NOMO-1 (cell line): ENCODE data around the gene SCGB3A1.

ENCODE experiments used
- DNase-seq, 2 experiments: peaks; one replicate each; lab custom pipeline; 2025; ENCODE audit not compliant: unreplicated experiment in 2 of 2; lab: John Stamatoyannopoulos, UW

SCGB3A1 gene

GRCh38 chr5:180625791-180626660 lies 34.7 kb upstream of the SCGB3A1 start:
- DNase-seq, result no peak

GRCh38 chr5:180625125-180625790 lies 34.0 kb upstream of the SCGB3A1 start:
- DNase-seq, result no peak

GRCh38 chr5:180624587-180624986 lies 33.3 kb upstream of the SCGB3A1 start:
- no peak for DNase-seq

- DNase-seq, result no peak
Measured at GRCh38 chr5:180623844-180624243, 32.5 kb upstream of the SCGB3A1 start.

GRCh38 chr5:180623411-180623834 lies 32.1 kb upstream of the SCGB3A1 start:
- no peak for DNase-seq

GRCh38 chr5:180622910-180623309 lies 31.6 kb upstream of the SCGB3A1 start:
- DNase-seq, result no peak

GRCh38 chr5:180621311-180621710 lies 30.0 kb upstream of the SCGB3A1 start:
- DNase-seq, result no peak

- DNase-seq, result no peak
Measured at GRCh38 chr5:180620014-180620413, 28.7 kb upstream of the SCGB3A1 start.

GRCh38 chr5:180619563-180619915 lies 28.2 kb upstream of the SCGB3A1 start:
- DNase-seq, result no peak

GRCh38 chr5:180618829-180619562 lies 27.7 kb upstream of the SCGB3A1 start:
- no peak for DNase-seq

- DNase-seq, result no peak
Measured at GRCh38 chr5:180618487-180618828, 27.2 kb upstream of the SCGB3A1 start.

GRCh38 chr5:180613814-180614188 lies 22.5 kb upstream of the SCGB3A1 start:
- no peak for DNase-seq

- DNase-seq, result no peak
Measured at GRCh38 chr5:180613188-180613813, 22.0 kb upstream of the SCGB3A1 start.

GRCh38 chr5:180612683-180613082 lies 21.4 kb upstream of the SCGB3A1 start:
- DNase-seq, result no peak

GRCh38 chr5:180611140-180611850 lies 20.0 kb upstream of the SCGB3A1 start:
- no peak for DNase-seq

- DNase-seq, result no peak
Measured at GRCh38 chr5:180609817-180610550, 18.7 kb upstream of the SCGB3A1 start.

- no peak for DNase-seq
Measured at GRCh38 chr5:180609386-180609785, 18.1 kb upstream of the SCGB3A1 start.

GRCh38 chr5:180608572-180609310 lies 17.4 kb upstream of the SCGB3A1 start:
- no peak for DNase-seq

- DNase-seq, result no peak
Measured at GRCh38 chr5:180607861-180608571, 16.7 kb upstream of the SCGB3A1 start.
